HG02884 (cell line): ENCODE measurements around the gene RASA2.
"Not testable (repeated sequence)": the region's sequence is repeated elsewhere in the genome, so short reads cannot be mapped to it uniquely, and the experiment has no call there.

Experiments used
- ATAC-seq: cut with Tn5 transposase; IDR thresholded peaks from one replicate; pipeline ENCODE4 v1.9.1; 2021; ENCODE audit warnings: mild to moderate bottlenecking, moderate library complexity; ENCODE audit not compliant: unreplicated experiment

RASA2 gene

GRCh38 chr3:141491081-141491480 lies 4.3 kb downstream of the RASA2 start:
- ATAC-seq: no peak

DNA sequence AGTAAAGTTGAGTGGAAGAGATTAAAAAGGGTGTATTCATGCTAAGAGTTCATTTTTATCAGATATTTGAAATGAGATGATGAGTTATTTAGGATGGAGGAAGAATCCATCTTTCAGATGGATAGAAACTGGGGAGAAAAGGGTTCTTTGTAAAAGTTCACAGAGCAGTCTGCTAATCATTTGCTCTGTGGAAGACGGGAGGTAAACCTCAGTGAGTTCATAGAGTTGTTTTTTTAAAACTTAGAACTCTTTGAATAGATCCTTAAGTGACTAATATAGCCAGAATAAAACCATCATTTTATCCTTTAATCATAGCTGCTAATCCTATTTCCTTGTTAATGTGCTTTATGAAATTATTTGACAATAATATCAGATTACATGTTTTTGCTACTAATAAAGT lies 5.1 kb downstream of the RASA2 start:
- ATAC-seq: no peak

DNA sequence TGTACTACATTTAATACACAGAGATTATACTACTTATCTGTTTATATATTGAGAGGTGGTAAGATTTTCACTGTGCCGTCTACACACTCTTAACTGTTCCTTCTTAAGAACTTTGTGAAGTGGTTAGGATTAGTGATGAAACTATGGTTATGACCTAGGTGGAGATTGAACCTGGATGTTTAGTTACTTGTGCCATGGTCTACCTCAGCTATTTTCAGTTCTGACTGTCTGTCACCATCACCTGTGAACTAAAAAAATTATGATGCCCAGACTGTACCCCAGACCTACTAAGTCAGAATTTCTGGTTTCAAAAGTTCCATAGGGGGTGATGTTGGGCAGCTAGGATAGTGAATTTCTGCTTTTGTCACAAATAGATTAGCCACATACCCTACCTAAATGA lies 6.4 kb downstream of the RASA2 start:
- ATAC-seq: no peak

- not testable (repeated sequence) for ATAC-seq
These were observed 10.8 kb downstream of the RASA2 start for GRCh38 chr3:141497589-141497988.

DNA sequence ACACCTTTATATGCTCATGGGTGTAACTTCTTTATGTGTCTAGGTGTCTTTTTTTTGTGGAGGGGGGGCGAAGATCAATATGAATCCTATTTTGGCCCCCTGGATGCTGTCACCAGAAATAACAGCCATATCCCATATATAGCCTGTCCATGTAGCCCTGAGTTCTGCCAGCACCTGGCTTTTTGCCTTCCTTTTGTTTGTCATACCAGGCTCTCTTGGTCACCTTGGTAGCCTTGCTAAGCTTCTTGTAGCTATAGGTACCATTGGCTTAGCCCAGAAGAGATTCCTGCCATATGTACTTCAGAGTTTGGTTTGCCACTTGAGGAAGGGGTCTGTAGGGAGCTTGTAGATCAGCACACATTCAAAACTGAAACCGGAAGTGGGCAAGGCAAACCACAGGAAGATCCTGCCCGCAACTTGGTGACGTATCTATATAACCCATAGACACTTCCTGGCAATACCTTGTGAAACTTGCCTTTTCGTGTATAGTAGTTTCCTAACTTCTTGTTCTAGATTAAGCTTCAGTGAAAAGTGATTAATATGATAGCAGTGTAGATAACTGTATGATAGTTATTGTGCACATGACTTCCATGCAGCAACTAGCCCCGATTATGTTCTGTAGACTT lies 11.9 kb downstream of the RASA2 start:
- peak; percentile 94 for ATAC-seq

DNA sequence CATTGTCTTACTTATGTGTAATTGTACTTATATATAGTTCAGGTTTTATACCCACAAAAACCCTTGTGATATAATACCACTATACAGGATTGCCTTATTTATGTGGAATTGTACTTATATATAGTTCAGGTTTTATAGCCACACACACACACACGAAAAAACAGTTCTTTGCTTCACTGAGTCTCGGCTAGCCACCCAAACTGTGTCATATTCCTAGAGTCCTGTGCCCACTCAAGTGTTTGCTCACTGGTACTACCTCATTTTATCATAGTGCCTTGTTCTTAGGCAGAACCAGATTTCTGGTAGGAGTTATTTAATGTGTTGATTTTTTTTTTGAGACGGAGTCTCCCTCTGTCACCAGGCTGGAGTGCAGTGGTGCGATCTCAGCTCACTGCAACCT lies 12.5 kb downstream of the RASA2 start:
- peak; percentile 10 for ATAC-seq

DNA sequence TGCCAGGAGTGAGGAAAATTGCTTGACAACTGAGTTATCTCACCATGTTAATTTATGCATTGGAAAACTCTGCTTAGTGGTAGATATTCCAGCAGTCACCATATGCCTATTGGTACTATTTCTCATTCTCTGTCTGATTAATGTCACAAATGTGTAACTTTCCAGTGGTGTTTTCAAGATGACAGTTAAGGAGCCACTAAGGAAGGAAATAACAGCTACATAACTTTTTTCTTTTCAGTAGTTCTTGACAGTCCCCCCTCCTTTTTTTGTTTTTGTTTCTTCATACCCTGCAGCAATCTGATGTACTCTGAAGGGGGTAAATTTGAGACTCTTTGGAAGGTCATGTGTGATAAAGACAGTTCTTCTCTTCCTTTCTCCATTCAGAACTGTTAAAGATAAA lies 13.1 kb downstream of the RASA2 start:
- no peak for ATAC-seq

- ATAC-seq: no peak
These were observed 13.6 kb downstream of the RASA2 start for GRCh38 chr3:141500397-141500796.

DNA sequence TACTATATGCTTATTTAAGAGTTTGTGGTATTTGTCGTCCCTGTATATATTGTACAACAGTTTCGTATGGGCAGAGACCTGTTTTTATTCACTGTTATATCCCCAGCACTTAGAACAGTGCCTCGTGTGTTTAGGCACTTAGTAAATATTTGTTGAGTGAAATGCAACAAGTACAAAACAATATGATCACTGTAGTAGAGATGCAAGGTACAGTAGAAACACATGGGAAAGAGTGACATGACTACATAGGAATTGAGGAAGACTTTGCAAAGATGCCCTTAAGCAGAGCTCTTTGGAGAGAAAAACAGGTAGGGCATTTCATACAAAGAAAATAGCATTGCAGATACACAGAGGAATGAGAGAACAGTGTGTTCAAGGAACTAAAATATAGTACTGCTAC lies 18.3 kb downstream of the RASA2 start:
- ATAC-seq: no peak

DNA sequence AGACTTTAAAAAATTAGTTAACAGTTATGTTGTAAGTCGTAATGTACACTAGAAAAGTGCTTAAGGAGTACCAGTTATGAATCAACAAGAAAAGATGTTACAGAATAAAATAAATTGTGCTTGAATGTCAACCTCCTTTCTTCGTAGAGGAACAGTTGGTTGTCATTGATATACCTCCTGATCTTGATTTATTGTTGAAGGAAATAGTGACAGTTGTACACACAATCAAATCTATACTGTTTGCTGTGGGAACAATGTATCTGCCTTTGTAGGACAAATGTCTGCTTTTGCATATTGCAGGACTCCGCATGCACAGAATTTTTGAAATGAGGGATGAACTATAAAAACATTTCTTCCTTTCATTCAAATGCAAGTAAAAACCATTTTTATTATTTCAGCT lies 19.2 kb downstream of the RASA2 start:
- no peak for ATAC-seq

DNA sequence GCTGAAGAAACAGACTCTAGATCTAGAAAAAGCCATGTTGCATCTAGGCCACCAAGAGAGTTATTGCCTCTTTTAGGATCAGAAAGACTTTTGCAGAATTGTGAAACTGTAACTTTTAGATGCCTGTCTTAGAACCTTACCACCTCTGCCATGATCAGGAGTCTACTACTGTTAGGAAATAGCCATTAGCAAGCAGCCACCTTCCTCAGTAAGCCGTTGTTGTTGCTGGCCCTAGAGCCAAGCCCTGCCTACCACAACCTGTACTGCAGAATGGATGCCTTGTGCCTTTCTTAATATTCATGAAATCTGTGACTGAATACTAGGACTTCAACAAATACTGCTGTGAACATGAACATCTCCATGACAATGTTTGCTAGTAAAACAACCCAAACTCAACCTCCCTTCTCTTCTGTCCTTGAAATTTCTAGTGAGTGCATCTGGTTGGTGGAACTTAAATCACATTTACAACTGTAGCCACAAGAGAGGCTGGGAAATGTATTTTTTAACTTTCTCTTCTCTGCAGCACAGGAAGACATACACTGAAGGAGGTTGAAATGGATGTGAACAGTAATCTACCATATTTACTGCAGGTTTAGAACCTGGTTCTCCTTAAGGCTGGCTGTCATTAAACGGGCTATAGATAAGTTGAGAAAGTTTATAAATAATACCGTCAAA lies 20.7 kb downstream of the RASA2 start:
- no peak for ATAC-seq

- no peak for ATAC-seq
These were observed 21.2 kb downstream of the RASA2 start for GRCh38 chr3:141508067-141508436.

GRCh38 chr3:141511361-141511760 lies 24.5 kb downstream of the RASA2 start:
- ATAC-seq: no peak

DNA sequence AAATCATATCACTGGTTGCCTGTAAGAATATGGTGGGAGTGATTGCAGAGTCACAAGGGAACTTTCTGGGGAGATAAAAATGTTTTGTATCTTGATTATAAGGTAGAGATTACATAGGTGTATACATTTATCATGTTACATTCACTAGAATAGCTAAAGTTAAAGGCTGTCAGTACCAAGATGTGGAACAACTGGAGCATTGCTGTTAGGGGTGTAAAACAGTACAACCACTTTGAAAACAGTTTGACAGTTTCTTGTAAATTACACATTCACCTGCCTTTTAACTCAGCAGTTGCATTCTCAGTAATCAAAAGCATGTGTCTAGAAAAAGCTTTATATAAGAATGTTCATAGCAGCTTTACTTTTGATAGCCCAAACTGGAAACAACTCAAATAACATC lies 27.6 kb downstream of the RASA2 start:
- no peak for ATAC-seq

GRCh38 chr3:141519587-141519986 lies 32.8 kb downstream of the RASA2 start:
- no peak for ATAC-seq

DNA sequence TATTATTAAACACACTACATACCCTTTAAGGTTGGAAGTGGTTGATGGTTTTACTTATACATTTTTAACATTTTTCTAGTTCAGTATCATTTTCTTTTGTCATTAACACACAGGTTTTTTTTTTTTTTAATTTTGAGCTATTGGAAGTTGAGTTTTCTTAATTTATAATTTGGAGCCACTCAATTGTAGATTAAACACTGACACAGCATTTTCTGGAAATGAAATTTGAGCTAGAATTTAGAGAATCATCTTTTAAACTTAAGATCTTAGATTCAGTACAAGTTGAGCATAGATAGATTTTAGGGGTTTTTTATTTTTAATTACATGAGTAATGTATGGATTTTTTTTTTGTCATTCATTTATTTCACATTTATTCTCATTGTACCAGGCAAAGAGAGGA lies 35.0 kb downstream of the RASA2 start:
- ATAC-seq: no peak

- no peak for ATAC-seq
These were observed 37.0 kb downstream of the RASA2 start for GRCh38 chr3:141523615-141524375.

- no peak for ATAC-seq
These were observed 38.2 kb downstream of the RASA2 start for GRCh38 chr3:141524988-141525387.

DNA sequence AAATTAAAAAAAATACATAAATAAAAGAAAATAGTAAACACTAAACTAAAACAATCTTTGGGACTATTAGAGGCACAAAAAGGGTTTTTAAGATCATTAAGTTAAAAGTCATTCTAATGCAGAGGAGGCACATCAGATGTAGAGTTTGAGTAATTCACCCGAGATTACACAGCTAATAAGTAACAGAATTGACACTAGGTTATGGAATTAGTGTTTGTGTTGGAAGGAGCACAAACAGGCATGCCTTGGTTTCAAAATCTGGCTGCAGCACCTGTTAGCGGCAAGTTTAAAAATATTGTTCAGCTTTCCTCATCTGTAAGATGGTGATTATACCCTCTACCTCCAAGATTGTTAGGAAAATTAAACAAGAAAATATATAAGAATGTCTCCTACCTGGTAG lies 39.0 kb downstream of the RASA2 start:
- no peak for ATAC-seq

DNA sequence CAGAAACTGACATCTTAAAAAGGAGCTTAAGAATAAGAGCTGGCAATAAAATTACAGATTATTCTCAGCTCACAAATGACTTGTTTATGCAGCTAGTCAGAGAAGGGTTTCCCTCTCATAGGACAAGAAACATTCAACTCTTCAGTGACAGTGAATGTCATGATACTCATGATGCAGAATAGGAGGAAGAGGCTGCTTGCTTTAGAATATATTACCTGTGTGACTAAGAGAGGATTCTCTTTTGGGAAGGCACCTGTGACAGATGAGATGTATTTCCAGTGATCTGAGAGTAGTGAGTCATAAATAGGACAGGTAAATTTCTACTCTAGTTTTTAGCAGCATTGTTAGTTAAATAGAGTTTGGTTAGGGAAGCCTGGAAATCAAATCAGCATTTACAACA lies 39.9 kb downstream of the RASA2 start:
- ATAC-seq: no peak

DNA sequence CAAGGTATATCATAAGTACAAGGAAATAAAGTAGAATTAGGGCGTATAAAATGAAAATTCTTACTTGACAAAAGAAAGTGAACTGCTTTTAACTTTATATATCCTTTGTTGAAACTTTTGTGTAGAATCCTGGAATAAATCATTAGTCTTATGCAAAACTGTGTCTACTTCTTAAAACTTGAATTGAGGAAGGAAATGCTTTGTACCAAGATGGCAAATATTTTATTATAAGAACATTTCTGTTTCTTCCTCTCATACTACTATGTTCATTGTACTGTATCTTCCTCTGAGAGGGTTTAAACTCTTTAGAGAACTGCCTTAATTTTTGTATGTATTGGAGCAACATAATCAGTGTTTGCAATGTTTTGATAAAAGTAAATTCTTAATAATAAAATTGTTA lies 42.0 kb downstream of the RASA2 start:
- no peak for ATAC-seq

DNA sequence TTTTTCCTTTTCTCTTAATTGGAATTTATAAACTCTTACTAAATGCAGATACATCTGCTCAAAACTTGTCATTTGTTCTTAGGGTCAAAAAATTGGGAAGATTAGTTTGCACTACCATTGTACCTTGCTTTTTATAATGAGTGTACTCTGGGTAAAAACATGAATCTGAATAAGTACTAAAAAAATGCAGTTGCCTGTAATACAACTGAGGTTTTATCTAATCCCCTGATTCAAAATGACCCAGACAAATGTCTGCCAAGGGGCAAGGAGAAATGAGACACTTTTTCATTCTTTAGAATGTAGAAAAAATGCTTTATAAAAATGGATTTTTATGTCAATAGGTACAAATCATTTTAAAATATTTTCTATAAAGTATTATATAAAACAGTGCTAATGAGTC lies 42.4 kb downstream of the RASA2 start:
- no peak for ATAC-seq
